Adrenal gland (tissue), 12 donors: ENCODE measurements around the gene GLCCI1. TPM values are rescaled to one million over a fixed set of nuclear protein-coding genes. Genes with fewer than 3 reads are reported as not detected.
"Not testable (repeated sequence)": the region's sequence is repeated elsewhere in the genome, so short reads cannot be mapped to it uniquely, and the experiment has no call there.

Source experiments
- DNase-seq, 7 donors: peaks; one replicate each; pipeline ENCODE4 v3.0.0-alpha.2; 2019 to 2020
- H3K27ac ChIP-seq, 5 donors: fragments of 200-600 bp; sonication (generic) in 4 of 5; 1 replicate in 3 of 5; 2 replicates in 2 of 5; pipeline versions ENCODE4 v1.5.1 to v1.8.0; 2016 to 2020; ENCODE audit warnings: mild to moderate bottlenecking in 1 of 5
- H3K27me3 ChIP-seq: fragments of 200-600 bp; 2 replicates; pipeline ENCODE4 v1.8.0; 2021
- H3K36me3 ChIP-seq, 2 donors: fragments of 200-600 bp; replicated peaks in 1 of 2; 1 replicate in 1 of 2; 2 replicates in 1 of 2; pipeline versions ENCODE4 v1.5.1 to v1.8.0; 2018 to 2022
- H3K4me1 ChIP-seq, 2 donors: fragments of 200-600 bp; replicated peaks in 1 of 2; 1 replicate in 1 of 2; 2 replicates in 1 of 2; pipeline versions ENCODE4 v1.5.1 to v1.8.0; 2018 to 2021
- H3K4me3 ChIP-seq, 4 donors: fragments of 200-600 bp; sonication (generic) in 3 of 4; one replicate each; pipeline ENCODE4 v1.5.1; 2016 to 2018
- H3K9me3 ChIP-seq, 3 donors: fragments of 200-600 bp; sonication (generic) in 1 of 3; replicated peaks in 1 of 3; 1 replicate in 2 of 3; 2 replicates in 1 of 3; pipeline versions ENCODE4 v1.5.1 to v1.8.0; 2016 to 2021
- CTCF ChIP-seq, 6 experiments: fragments of 450-650 bp in 4 of 6; fragments of 200-600 bp in 2 of 6; sonication (generic) in 1 of 6; IDR thresholded peaks; 1 replicate in 5 of 6; 2 replicates in 1 of 6; pipeline versions ENCODE4 v1.5.1 to v1.8.0; 2016 to 2021; ENCODE audit warnings: antibody characterized with exemption in 6 of 6, mild to moderate bottlenecking in 2 of 6, moderate library complexity in 1 of 6
- POLR2A ChIP-seq, 2 donors: fragments of 450-650 bp; IDR thresholded peaks; one replicate each; pipeline ENCODE4 v1.6.1; 2017; ENCODE audit warnings: antibody characterized with exemption in 2 of 2, mild to moderate bottlenecking in 2 of 2, moderate library complexity in 1 of 2
- WGBS, 4 donors: extraction: QIAGEN DNeasy Blood & Tissue Kit in 2 of 4; methylation state at CpG; one replicate each; pipeline versions ENCODE4 v1.1.5 to v1.1.7; 2013 to 2017; 5-methylcytosine and 5-hydroxymethylcytosine counted together
- intact Hi-C, 2 donors: fragments of 100-400 bp; cut with DNase I; formaldehyde crosslinking; loops; one replicate each; pipeline versions ENCODE4 v1.14.1 to v1.15.0; 2022 to 2023
- polyA plus RNA-seq, 3 donors: library from polyadenylated mRNA; stranded (reverse); fragments of 200-250 nt in 2 of 3; fragments of 350-450 nt in 1 of 3; fragmentation: Illumina TruSeq in 1 of 3; extraction: RNeasy Lipid Tissue Mini Kit (QIAGEN cat#74804) in 1 of 3; gene quantifications; one replicate each; pipeline ENCODE4 v1.2.3, GENCODE V29; 2013 to 2014
- total RNA-seq, 9 donors: library from RNA; depleted of rRNA in 4 of 9; stranded (reverse); fragments of >200 nt in 4 of 9; fragments of 120-200 nt in 1 of 9; fragmentation: NEBNext Ultra II Directional in 1 of 9; extraction: Animal tissue kit (Norgen Biotek cat#: 25700) in 1 of 9; gene quantifications; one replicate each; pipeline versions ENCODE4 v1.1.0 to v1.2.4, GENCODE V29; 2013 to 2023
- donor health status: healthy with polysubstance abuse.
- donor health status: Bipolar disorder and iron deficiency.
- donor health status: DM: yes; HTN: yes; CAD: no.
- donor health status: DM: no; HTN: no; CAD: no.
- donor health status: DM: no; HTN: no; CAD: no.
- donor health status: DM: yes; HTN: yes; CAD: no.

GLCCI1 gene
- total and polyA plus RNA-seq, 12 donors, result 2.4 to 23.6 (median 8.2) TPM

GRCh38 chr7:7989133-7989532, 20.5 kb downstream of the GLCCI1 start:
- no peak for TF ChIP-seq POLR2A (IDR thresholded peaks at IDR 0.05)
- TF ChIP-seq CTCF (IDR thresholded peaks at IDR 0.05), result no peak
- H3K4me1 ChIP-seq, result peaks cover 12 to 17% of the 10 kb centered on the region in 2 donors
- peaks cover 0 to 9% (median 0%) of the 10 kb centered on the region in 3 donors for H3K9me3 ChIP-seq
- H3K27me3 ChIP-seq, result no peaks in the 10 kb centered on the region
- no peak overlapping the region for H3K4me3 ChIP-seq
- no peaks in the 10 kb centered on the region for H3K36me3 ChIP-seq
- DNase-seq, result no peak
- WGBS, 4 donors, result 48 to 75% (median 62%) methylated on average over 1 of the region's 1 CpG
- intact Hi-C loops, result no loop called here
- no peak overlapping the region for H3K27ac ChIP-seq

GRCh38 chr7:7989616-7990440, 21.2 kb downstream of the GLCCI1 start:
- intact Hi-C loops, result no loop called here
- WGBS, 4 donors, result 82 to 88% (median 86%) methylated on average over 5 of the region's 5 CpGs
- no peak for TF ChIP-seq CTCF (IDR thresholded peaks at IDR 0.05)
- no peak for TF ChIP-seq POLR2A (IDR thresholded peaks at IDR 0.05)
- H3K27me3 ChIP-seq, result no peaks in the 10 kb centered on the region
- peaks cover 12 to 17% of the 10 kb centered on the region in 2 donors for H3K4me1 ChIP-seq
- no peak for DNase-seq
- no peak overlapping the region for H3K27ac ChIP-seq
- H3K4me3 ChIP-seq, result no peak overlapping the region
- no peaks in the 10 kb centered on the region for H3K36me3 ChIP-seq
- H3K9me3 ChIP-seq, result peaks cover 0 to 9% (median 0%) of the 10 kb centered on the region in 3 donors

- DNase-seq, result no peak
- intact Hi-C loops, result no loop called here
- Histone ChIP-seq H3K9me3 (peaks cover 0 to 9% (median 0%) of the 10 kb centered on the region in 3 donors), H3K4me3 (no peak overlapping the region), H3K27me3 (no peaks in the 10 kb centered on the region), H3K36me3 (no peaks in the 10 kb centered on the region), H3K27ac (no peak overlapping the region), H3K4me1 (peaks cover 12 to 17% of the 10 kb centered on the region in 2 donors)
- no peak for TF ChIP-seq CTCF (IDR thresholded peaks at IDR 0.05)
- no peak for TF ChIP-seq POLR2A (IDR thresholded peaks at IDR 0.05)
- 88 to 95% (median 92%) methylated on average over 2 of the region's 2 CpGs for WGBS, 4 donors
Observed at GRCh38 chr7:7990441-7990761, 21.8 kb downstream of the GLCCI1 start.

GRCh38 chr7:7992506-7992905, 23.9 kb downstream of the GLCCI1 start:
- H3K4me1 ChIP-seq, result peaks cover 12 to 17% of the 10 kb centered on the region in 2 donors
- H3K4me3 ChIP-seq, result no peak overlapping the region
- no peak overlapping the region for H3K27ac ChIP-seq
- H3K36me3 ChIP-seq, result no peaks in the 10 kb centered on the region
- H3K9me3 ChIP-seq, result peaks cover 0 to 9% (median 0%) of the 10 kb centered on the region in 3 donors
- intact Hi-C loops, result no loop called here
- WGBS, 4 donors, result 90 to 97% (median 96%) methylated on average over 1 of the region's 1 CpG
- no peaks in the 10 kb centered on the region for H3K27me3 ChIP-seq
- no peak for TF ChIP-seq POLR2A (IDR thresholded peaks at IDR 0.05)
- no peak for TF ChIP-seq CTCF (IDR thresholded peaks at IDR 0.05)
- no peak for DNase-seq

GRCh38 chr7:7995348-7995747, 26.8 kb downstream of the GLCCI1 start:
- H3K27me3 ChIP-seq, H3K36me3 ChIP-seq, H3K4me3 ChIP-seq, DNase-seq, H3K27ac ChIP-seq, H3K9me3 ChIP-seq, H3K4me1 ChIP-seq, intact Hi-C loops: not testable (repeated sequence)
- WGBS, 4 donors, result 96 to 98% (median 96%) methylated on average over 6 of the region's 6 CpGs
